Dedifferentiated amniotic fluid mesenchymal stem cell (primary cell): Measurements from ENCODE around the gene ICE1.

Experiments used
- DNase-seq: peaks from one replicate; pipeline ENCODE4 v3.0.0-alpha.2; 2016; ENCODE audit errors: extremely low spot score

ICE1 gene

GRCh38 chr5:5533927-5534326 is 111.5 kb downstream of the ICE1 start:
- DNase-seq, result no peak

- no peak for DNase-seq
Observed at GRCh38 chr5:5534333-5534732, 111.9 kb downstream of the ICE1 start.

- no peak for DNase-seq
Observed at GRCh38 chr5:5536871-5537270, 114.4 kb downstream of the ICE1 start.

GRCh38 chr5:5537426-5537825 is 114.9 kb downstream of the ICE1 start:
- DNase-seq, result no peak

GRCh38 chr5:5539590-5539989 is 117.1 kb downstream of the ICE1 start:
- no peak for DNase-seq
